HG03469 (cell line): ENCODE measurements around the gene RNF186.

Source experiments
- ATAC-seq: cut with Tn5 transposase; IDR thresholded peaks from one replicate; pipeline ENCODE4 v1.9.1; 2021; ENCODE audit warnings: mild to moderate bottlenecking, moderate library complexity, moderate number of reproducible peaks; ENCODE audit not compliant: unreplicated experiment

The RNF186 gene

DNA sequence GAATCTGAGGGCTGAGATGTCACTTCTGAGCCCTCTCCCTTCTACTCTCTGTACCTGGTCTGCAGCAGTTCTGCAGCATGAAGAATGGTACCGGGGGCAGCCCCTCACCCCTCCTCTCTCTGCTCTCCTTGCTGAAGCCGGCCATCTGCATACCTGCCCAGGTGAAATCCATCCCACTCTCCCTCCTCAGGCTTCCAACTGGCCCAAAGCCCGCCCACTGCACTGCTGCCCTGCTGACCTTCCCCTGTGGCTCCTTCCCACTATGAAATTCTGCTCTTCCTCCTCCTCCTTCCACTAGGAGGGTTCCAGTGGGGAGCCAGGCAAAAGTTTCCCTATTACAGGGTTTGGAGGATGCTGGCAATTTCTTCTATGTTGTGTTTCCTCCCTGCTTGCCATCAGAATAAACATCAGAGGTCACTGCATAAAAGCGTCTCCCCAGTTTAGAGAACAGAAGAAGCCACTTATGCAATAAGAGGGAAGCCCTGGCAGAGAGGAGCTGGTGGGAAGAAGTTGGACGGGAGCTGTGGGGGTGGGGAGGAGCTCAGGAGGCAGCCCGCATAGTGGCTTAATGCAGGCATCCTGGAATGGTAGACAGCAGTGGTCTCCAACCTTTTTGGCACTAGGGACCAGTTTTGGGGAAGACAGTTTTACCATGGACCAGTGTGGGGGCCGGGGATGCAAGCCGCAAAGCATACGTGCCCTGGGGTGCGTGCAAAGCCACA lies 45.7 kb downstream of the RNF186 start:
- ATAC-seq = no peak

DNA sequence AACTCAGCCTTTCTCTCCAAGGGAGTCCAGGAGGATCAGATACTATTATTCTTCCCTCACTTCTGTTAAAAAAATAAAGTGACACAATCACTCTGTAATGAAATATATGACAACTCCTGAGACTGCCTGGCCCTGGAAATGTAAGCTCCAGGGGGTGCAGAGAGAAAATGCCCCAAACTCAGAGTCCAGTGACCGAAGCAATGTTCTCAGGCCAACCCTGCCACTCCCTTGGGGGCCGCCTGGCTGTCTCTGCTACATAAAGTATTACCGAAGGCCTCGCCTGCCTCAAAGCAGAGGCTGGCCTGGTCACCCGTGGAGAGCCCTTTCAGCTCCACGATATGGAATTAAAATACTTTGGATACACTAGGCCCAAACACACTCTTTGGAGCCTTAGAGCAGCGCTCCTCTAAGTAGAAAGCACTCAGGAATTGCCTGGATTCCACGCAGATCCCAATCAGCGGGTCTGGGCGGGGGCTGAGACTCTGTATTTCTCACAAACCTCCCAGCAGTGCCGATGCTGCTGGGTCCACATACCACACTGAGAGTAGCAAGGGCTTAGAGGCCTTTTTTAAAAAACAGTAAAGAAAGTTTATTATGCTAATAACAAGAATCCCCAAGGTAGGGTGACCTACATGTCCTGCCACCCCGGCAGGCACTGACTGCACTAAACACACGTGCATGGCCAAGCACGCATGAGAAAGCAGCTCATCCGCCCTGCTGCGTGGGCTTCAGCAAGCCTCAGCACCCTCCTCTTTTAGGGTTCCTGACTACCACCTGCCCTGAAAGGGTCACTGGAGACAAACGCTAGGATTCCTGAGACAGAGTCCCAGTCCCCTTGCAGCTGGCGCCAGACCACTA lies 46.5 kb downstream of the RNF186 start:
- no peak for ATAC-seq

DNA sequence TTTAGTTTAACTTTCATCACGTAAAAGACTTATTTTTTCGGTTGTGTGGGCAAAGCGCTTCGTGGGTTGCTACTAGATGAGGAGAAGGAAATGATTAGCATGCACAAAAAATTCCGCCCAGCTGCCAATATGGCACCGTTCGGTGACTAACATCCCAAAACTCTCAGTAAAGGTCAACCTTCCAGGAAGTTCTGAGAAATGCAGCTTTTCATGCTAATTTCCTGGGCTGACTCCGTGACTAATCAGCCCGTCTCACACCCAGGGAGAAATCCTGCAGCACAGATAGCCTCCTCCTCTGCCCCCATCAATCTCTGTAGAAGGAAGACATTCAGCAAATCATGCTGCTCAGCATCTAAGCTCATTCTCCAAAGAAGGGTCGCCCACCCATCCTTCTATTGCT lies 49.5 kb downstream of the RNF186 start:
- ATAC-seq = no peak

DNA sequence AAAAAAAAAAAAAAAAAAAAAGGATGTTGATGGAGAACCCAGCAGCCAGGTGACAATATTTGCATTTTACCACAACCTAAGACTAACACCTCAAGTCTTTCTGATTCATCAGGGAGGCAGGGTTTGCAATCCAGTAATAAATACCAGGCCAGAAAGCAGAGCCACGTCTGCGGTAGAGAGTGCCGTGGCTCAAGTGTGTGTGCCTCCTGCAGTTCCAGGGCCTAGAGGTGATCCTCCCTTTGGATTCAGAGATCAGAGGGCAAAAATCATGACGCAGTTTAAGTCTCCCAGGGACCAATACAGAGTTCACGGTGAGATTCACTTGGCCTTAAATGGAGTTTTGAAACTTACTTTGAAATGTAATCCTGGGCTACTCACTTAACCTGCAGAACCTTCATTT lies 50.2 kb downstream of the RNF186 start:
- ATAC-seq = no peak
